SW480 (cell line): ENCODE results near the gene FAM219A.

ENCODE experiments used
- DNase-seq: peaks from one replicate; pipeline ENCODE4 v3.0.0-alpha.2; 2016; ENCODE audit warnings: low spot score

The FAM219A gene

GRCh38 chr9:34400686-34401602 lies 57.4 kb downstream of the FAM219A start:
- DNase-seq, result no peak

- no peak for DNase-seq
These were observed 58.1 kb downstream of the FAM219A start for GRCh38 chr9:34400275-34400674.

GRCh38 chr9:34399729-34400128 lies 58.6 kb downstream of the FAM219A start:
- DNase-seq, result no peak

- no peak for DNase-seq
These were observed 59.5 kb downstream of the FAM219A start for GRCh38 chr9:34398875-34399274.

- DNase-seq, result no peak
These were observed 61.8 kb downstream of the FAM219A start for GRCh38 chr9:34396276-34397214.

DNA sequence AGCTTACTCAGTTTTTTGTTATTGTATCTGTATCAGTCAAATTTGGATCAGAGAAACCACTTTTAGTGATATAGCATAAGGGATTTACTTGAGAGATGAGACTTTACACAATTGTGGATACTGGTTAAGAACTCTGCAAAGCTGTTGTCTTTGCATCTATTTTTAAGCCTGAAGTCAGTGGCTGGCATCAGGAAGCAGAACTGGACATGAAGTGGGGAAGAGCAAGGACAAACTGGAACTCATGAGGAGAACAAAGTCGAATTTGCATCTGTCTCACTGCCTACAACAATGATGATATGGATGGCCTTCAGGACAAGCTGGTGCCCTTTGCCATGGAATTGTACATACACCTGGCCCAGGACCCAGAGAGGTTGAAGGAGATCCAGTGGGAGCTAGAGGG lies 65.9 kb downstream of the FAM219A start:
- no peak for DNase-seq

DNA sequence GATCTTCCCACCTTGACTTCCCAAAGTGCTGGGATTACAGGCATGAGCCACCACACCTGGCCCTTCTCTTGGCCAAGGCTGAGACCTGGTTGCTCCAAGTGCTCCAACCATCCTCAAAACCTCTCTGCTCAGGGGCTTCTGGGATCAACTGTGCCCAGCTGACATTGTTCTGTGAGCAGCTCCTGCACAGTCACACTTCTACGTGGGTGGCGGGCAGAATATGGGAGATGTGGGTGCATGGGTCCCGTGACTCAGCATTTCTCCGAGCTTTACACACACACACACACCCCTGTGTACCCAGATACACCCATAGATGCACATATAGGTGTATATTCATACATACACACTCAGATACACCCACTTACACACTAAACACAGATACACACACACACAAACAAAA lies 71.1 kb downstream of the FAM219A start:
- no peak for DNase-seq

DNA sequence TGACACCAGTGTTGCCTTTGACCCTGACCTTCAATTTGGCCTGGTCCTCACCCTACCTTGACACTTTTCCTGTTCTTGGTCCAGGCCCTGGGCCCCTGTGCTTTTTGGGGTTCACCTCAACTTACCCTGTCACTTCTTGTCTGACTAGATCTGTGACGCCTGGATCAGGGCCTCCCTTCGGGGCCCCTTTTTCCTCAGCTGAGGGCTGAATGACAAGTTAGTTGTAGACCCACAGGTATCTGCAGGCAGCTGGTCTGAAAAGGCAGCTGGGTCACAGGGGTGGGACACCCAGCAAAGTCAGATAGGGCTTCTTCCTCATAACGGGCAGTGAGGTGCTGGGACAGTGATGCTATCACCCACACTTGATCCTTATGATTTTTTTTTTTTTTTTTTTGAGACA lies 71.7 kb downstream of the FAM219A start:
- no peak for DNase-seq

DNA sequence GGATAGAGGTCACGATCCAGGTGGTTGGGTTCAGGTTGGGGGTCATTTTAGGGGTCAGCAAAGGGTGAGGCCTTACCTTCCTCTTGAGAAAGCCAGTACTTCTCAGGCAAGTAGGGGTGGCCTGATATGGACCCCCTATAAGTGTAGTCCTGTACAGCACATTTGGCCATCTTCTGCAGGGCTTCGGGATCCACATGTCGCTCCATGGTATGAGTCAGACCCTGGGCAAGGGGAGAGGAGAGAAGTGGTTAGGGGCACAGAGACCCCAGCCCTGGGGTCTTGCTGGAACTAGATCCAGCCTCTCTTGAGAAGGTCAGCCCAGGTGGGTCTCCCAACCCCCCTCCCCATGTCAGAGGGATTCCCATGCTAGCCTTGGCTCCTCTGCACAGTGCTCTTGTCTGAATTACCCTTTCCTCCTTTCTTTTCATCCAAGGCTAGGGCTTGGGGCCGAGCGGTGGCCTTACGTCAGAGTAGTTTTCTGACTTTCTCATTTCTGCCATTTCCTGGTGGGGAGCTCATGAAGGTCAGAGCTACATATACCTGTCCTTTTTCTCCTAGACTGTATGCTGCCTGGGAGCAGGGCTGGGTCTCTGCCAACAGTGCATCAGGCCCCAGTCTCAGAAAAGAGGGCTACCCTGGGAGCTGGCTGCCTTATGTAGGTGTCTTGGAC lies 72.7 kb downstream of the FAM219A start:
- DNase-seq, result no peak

- DNase-seq, result peak; percentile 30
These were observed 73.8 kb downstream of the FAM219A start for GRCh38 chr9:34384368-34385165.

DNA sequence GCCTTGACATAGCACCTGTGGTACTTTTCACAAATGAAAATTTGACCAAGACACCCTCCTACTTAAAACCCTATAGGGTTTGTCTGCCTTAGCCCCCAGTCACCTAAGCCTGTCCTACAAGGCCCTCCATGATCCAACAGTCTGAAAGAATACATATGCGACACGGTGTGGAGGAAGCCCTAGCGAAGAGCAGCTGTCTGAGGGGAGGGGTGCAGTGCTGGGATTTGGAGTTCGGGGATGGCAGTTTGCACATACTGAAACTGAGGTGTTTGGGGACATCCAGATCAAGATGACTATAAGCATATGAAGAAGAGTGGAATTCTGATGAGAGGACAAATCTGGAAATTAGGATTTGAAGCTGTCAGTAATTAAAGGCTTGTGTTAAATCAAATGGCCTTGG lies 74.5 kb downstream of the FAM219A start:
- DNase-seq, result no peak

- DNase-seq, result no peak
These were observed 75.5 kb downstream of the FAM219A start for GRCh38 chr9:34382879-34383278.

DNA sequence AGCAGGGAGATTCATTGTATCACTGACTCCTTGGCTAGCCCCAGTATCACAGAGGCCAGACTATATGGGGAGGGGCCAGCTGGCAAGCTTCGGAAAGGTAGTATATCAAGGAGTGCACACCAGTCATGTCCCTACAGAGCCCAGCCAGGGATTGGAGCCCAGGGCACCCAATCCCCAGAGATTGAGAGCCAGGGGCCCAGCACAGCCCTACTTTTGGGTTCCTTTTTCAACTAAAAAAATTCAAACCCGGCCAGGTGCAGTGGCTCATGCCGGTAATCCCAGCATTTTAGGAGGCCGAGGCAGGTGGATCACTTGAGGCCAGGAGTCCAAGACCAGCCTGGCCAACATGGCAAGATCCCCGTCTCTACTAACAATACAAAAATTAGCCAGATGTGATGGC lies 76.3 kb downstream of the FAM219A start:
- DNase-seq, result no peak

DNA sequence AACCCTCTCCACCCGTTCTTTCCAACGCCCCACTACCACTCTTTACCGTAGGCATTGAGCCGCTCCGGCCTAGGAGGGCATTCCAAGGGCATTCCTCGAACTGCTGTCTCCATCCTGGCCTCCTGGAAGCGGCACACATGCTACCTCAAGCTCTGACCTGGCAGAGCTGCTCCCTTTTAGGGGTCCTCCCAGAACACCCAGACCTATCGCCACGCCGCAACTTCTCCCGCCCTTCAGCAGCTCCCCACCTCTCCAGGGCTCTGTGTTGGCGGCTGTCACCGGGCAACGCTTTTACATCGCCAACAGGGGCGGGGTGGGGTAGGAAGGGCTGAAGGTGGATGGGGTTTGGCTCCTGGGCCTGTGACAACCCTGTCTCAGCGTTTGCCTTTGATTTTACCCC lies 77.0 kb downstream of the FAM219A start:
- DNase-seq, result no peak

- peak; percentile 62 for DNase-seq
These were observed 77.7 kb downstream of the FAM219A start for GRCh38 chr9:34380511-34381315.

- no peak for DNase-seq
These were observed 78.3 kb downstream of the FAM219A start for GRCh38 chr9:34380034-34380510.

- DNase-seq, result peak; percentile 83
These were observed 78.9 kb downstream of the FAM219A start for GRCh38 chr9:34379334-34380033.

GRCh38 chr9:34378376-34379060 lies 79.9 kb downstream of the FAM219A start:
- no peak for DNase-seq

DNA sequence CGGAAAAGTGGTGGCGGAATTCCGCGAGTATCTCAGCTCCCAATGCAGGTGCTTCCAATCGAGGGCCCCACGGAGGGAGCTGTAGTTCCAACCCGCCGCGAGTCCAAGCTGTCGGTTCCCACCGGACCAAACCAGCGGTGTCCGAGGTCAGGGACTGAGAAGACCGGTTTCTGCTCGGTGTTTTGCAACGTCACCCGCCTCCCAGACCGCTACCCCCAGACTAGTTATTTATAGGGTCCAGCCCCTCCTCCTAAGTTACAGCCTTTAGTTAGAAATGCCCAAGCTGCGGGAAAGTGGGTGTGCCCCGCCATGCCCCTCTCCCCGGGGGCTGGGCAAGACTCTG lies 81.0 kb downstream of the FAM219A start:
- no peak for DNase-seq
